SK-N-SH (cell line): Measurements from ENCODE around the gene CCDC87.

Source experiments
- CTCF ChIP-seq: fragments of 200-600 bp; sonication (generic); IDR thresholded peaks from 2 replicates; pipeline ENCODE4 v1.6.1; 2017; ENCODE audit warnings: antibody characterized with exemption, mild to moderate bottlenecking, moderate library complexity
- EZH2phosphoT487 ChIP-seq: fragments of 200-600 bp; sonication (generic); IDR thresholded peaks from 2 replicates; pipeline ENCODE4 v1.6.1; 2017; ENCODE audit warnings: low read depth, mixed run types, mild to moderate bottlenecking, antibody characterized with exemption, moderate library complexity, borderline replicate concordance
- MAX ChIP-seq: IDR thresholded peaks from 2 replicates; pipeline ENCODE4 v1.4.0; 2012; ENCODE audit warnings: low read depth
- NFIC ChIP-seq: IDR thresholded peaks from 2 replicates; pipeline ENCODE4 v1.4.0; 2012; ENCODE audit warnings: borderline replicate concordance
- POLR2AphosphoS5 ChIP-seq: IDR thresholded peaks from 2 replicates; pipeline ENCODE4 v1.6.1; 2012; ENCODE audit warnings: low read depth, low read length
- RAD21 ChIP-seq: IDR thresholded peaks from 2 replicates; pipeline ENCODE4 v1.6.1; 2012; ENCODE audit warnings: mild to moderate bottlenecking, low read length
- REST ChIP-seq: IDR thresholded peaks from 2 replicates; pipeline ENCODE4 v1.6.1; 2012; ENCODE audit warnings: mild to moderate bottlenecking, low read depth, low read length, moderate library complexity
- RXRA ChIP-seq: IDR thresholded peaks from 2 replicates; pipeline ENCODE4 v1.4.0; 2012; ENCODE audit warnings: low read depth, mild to moderate bottlenecking, borderline replicate concordance
- SIN3A ChIP-seq: IDR thresholded peaks from 2 replicates; pipeline ENCODE4 v1.6.1; 2012; ENCODE audit warnings: low read depth, mild to moderate bottlenecking, low read length, moderate library complexity, borderline replicate concordance
- SMC3 ChIP-seq: IDR thresholded peaks from 2 replicates; pipeline ENCODE4 v1.6.1; 2012; ENCODE audit warnings: low read depth, low read length, improper control_type of control experiment
- TCF12 ChIP-seq: IDR thresholded peaks from 2 replicates; pipeline ENCODE4 v1.4.0; 2012
- TEAD4 ChIP-seq: IDR thresholded peaks from 2 replicates; pipeline ENCODE4 v1.4.0; 2012; ENCODE audit warnings: mild to moderate bottlenecking, borderline replicate concordance; ENCODE audit not compliant: insufficient read depth
- USF2 ChIP-seq: fragments of 150-350 bp; IDR thresholded peaks from 2 replicates; pipeline ENCODE4 v1.6.1; 2017; ENCODE audit warnings: antibody characterized with exemption, low read length, low read depth, borderline replicate concordance
- ZBTB33 ChIP-seq: IDR thresholded peaks from 2 replicates; pipeline ENCODE4 v1.4.0; 2012; ENCODE audit warnings: low read depth, borderline replicate concordance

- TF ChIP-seq CTCF (no peak), POLR2AphosphoS5 (no peak), NFIC (no peak), RAD21 (no peak), TCF12 (no peak), USF2 (no peak), SMC3 (no peak), REST (no peak), RXRA (no peak), EZH2phosphoT487 (no peak), SIN3A (no peak), TEAD4 (no peak), MAX (no peak), ZBTB33 (no peak)
Measured at GRCh38 chr11:66570079-66570849, 22.6 kb downstream of the CCDC87 start.
